Measurements from ENCODE around the gene MYOF.

- TF ChIP-seq CTCF (conservative IDR thresholded peaks at IDR 0.05 in 1 of 2, IDR thresholded peaks at IDR 0.05 in 1 of 2; ENCODE audit: extremely low read depth in 1 of 2, insufficient read depth in 1 of 2, low read depth in 1 of 2, low read length in 2 of 2) = no peak
- no peak for TF ChIP-seq EZH2 (IDR thresholded peaks at IDR 0.05; ENCODE audit: borderline replicate concordance, low read length)
Measured at GRCh38 chr10:93269281-93269680, 212.9 kb downstream of the MYOF start.
